ENCODE measurements around the gene IFIT3.
"Not testable (repeated sequence)": the region's sequence is repeated elsewhere in the genome, so short reads cannot be mapped to it uniquely, and the experiment has no call there.

IFIT3 gene

GRCh38 chr10:89327803-89328441, at the start of gene IFIT3:
Gene IFIT3, plus strand, starts transcription at chr10:89327997. Its CDS starts 77 bp downstream, at chr10:89328074.
- DNase-seq (ENCODE audit: low read depth in 2 of 2), result no peak

GRCh38 chr10:89278034-89278535, 49.7 kb upstream of the IFIT3 start:
- no peak for DNase-seq (ENCODE audit: low read depth in 2 of 2)

- no peak for DNase-seq (ENCODE audit: low read depth in 2 of 2)
Measured at GRCh38 chr10:89278900-89279392, 48.9 kb upstream of the IFIT3 start.

GRCh38 chr10:89279421-89279869, 48.4 kb upstream of the IFIT3 start:
- no peak for DNase-seq (ENCODE audit: low read depth in 2 of 2)

GRCh38 chr10:89280508-89280907, 47.3 kb upstream of the IFIT3 start:
- DNase-seq (ENCODE audit: low read depth in 2 of 2), result no peak

- no peak for DNase-seq (ENCODE audit: low read depth in 2 of 2)
Measured at GRCh38 chr10:89281606-89282395, 46.0 kb upstream of the IFIT3 start.

- DNase-seq (ENCODE audit: low read depth in 2 of 2), result no peak
Measured at GRCh38 chr10:89283025-89283935, 44.5 kb upstream of the IFIT3 start.

- DNase-seq (ENCODE audit: low read depth in 2 of 2), result no peak
Measured at GRCh38 chr10:89283936-89284475, 43.8 kb upstream of the IFIT3 start.

- not testable (repeated sequence) for DNase-seq (ENCODE audit: low read depth in 2 of 2)
Measured at GRCh38 chr10:89284711-89285110, 43.1 kb upstream of the IFIT3 start.

GRCh38 chr10:89285303-89285702, 42.5 kb upstream of the IFIT3 start:
- not testable (repeated sequence) for DNase-seq (ENCODE audit: low read depth in 2 of 2)

GRCh38 chr10:89294721-89295239, 33.0 kb upstream of the IFIT3 start:
- no peak for DNase-seq (ENCODE audit: low read depth in 2 of 2)

GRCh38 chr10:89295597-89295996, 32.2 kb upstream of the IFIT3 start:
- DNase-seq (ENCODE audit: low read depth in 2 of 2), result no peak

GRCh38 chr10:89296220-89296648, 31.6 kb upstream of the IFIT3 start:
- DNase-seq (ENCODE audit: low read depth in 2 of 2), result no peak

GRCh38 chr10:89297356-89297755, 30.4 kb upstream of the IFIT3 start:
- DNase-seq (ENCODE audit: low read depth in 2 of 2), result no peak

- no peak for DNase-seq (ENCODE audit: low read depth in 2 of 2)
Measured at GRCh38 chr10:89297791-89298190, 30.0 kb upstream of the IFIT3 start.

- no peak for DNase-seq (ENCODE audit: low read depth in 2 of 2)
Measured at GRCh38 chr10:89299031-89299430, 28.8 kb upstream of the IFIT3 start.

GRCh38 chr10:89301232-89301631, 26.6 kb upstream of the IFIT3 start:
- DNase-seq (ENCODE audit: low read depth in 2 of 2), result no peak

- DNase-seq (ENCODE audit: low read depth in 2 of 2), result peak in 1 of 2 donors; percentile 7
Measured at GRCh38 chr10:89301721-89302445, 25.9 kb upstream of the IFIT3 start, which contains the start of gene IFIT2. Gene IFIT2, plus strand, starts transcription at chr10:89302046. Its CDS starts 78 bp downstream, at chr10:89302124.

GRCh38 chr10:89302625-89303024, 25.2 kb upstream of the IFIT3 start:
- no peak for DNase-seq (ENCODE audit: low read depth in 2 of 2)

GRCh38 chr10:89303161-89303560, 24.6 kb upstream of the IFIT3 start:
- no peak for DNase-seq (ENCODE audit: low read depth in 2 of 2)
